Measurements from ENCODE around the gene CXCL1. TPM values are rescaled to one million over a fixed set of nuclear protein-coding genes. Genes with fewer than 3 reads are reported as not detected.

The CXCL1 gene
- total and polyA plus RNA-seq, 2 donors (not counting 3 experiments of a cell fraction or from before 2014, with no cell fraction given), result 20.0 to 26.7 TPM

GRCh38 chr4:73885574-73886267, 16.5 kb downstream of the CXCL1 start:
- H2AFZ ChIP-seq (ENCODE audit: low read depth, low read length), result peak overlapping the region; percentile 31
- POLR2A ChIA-PET, result no interaction called here

More at GRCh38 chr4:73885574-73886267, 16.5 kb downstream of the CXCL1 start:
- Histone ChIP-seq H3K4me2 (ENCODE audit: insufficient read depth, low read length) (no peak overlapping the region), H3K4me1 (ENCODE audit: control insufficient read depth, extremely low read depth, insufficient read depth, low read length) (peaks cover 3% of the 10 kb centered on the region), H3K9me1 (replicated peaks; ENCODE audit: control insufficient read depth, extremely low read depth, insufficient read depth, low read length) (no peaks in the 10 kb centered on the region), H4K20me1 (replicated peaks; ENCODE audit: control insufficient read depth, extremely low read depth, insufficient read depth, low read length) (no peaks in the 10 kb centered on the region), H3K9me3 (replicated peaks; ENCODE audit: control insufficient read depth, insufficient read depth, low read length) (no peaks in the 10 kb centered on the region), H3K4me3 (replicated peaks in 1 of 3; ENCODE audit: insufficient read depth in 1 of 3, low read depth in 1 of 3, low read length in 3 of 3) (no peak overlapping the region), H3K27me3 (ENCODE audit: control insufficient read depth in 2 of 2, insufficient read depth in 2 of 2, low read length in 2 of 2) (no peaks in the 10 kb centered on the region), H3K9ac (replicated peaks; ENCODE audit: extremely low read depth, insufficient read depth, low read length) (no peak overlapping the region), H3K79me2 (ENCODE audit: control insufficient read depth, insufficient read depth, low read length) (no peaks in the 10 kb centered on the region), H3K36me3 (ENCODE audit: control insufficient read depth in 2 of 2, extremely low read depth in 1 of 2, insufficient read depth in 2 of 2, low read length in 2 of 2) (no peaks in the 10 kb centered on the region), H3K27ac (ENCODE audit: insufficient read depth, low read depth, low read length) (no peak overlapping the region)
- FAIRE-seq (no peak), DNase-seq (ENCODE audit: low read depth, low spot score) (no peak)
- BruUV-seq (replicated peaks), result no TSS peak
- dilution Hi-C loops (cut with MboI; ENCODE audit: extremely low pct_ligation_motif_present, low sequenced_read_pairs), result no loop called here
- intact Hi-C loops (cut with micrococcal nuclease), result no loop called here
- TF ChIP-seq JUN (IDR thresholded peaks at IDR 0.05; ENCODE audit: borderline replicate concordance, insufficient read depth, insufficient read length, low read depth) (no peak), FOS (IDR thresholded peaks at IDR 0.05; ENCODE audit: borderline replicate concordance, insufficient read depth, low read length) (no peak), POLR2AphosphoS5 (IDR thresholded peaks at IDR 0.05; ENCODE audit: insufficient read depth, low read depth, low read length) (no peak), POLR2A (IDR thresholded peaks at IDR 0.05; ENCODE audit: low read depth, low read length) (no peak), MYC (IDR thresholded peaks at IDR 0.05; ENCODE audit: low read depth, low read length) (no peak), GATA2 (IDR thresholded peaks at IDR 0.05; ENCODE audit: insufficient read depth, insufficient read length, low read depth, low read length) (no peak), CTCF (IDR thresholded peaks at IDR 0.05; ENCODE audit: extremely low read depth in 1 of 2, insufficient read depth in 1 of 2, low read depth in 1 of 2, low read length in 2 of 2) (no peak), EZH2 (IDR thresholded peaks at IDR 0.05; ENCODE audit: borderline replicate concordance, low read depth, low read length, severe bottlenecking) (no peak)
- TF ChIP-seq, protein P1, sequence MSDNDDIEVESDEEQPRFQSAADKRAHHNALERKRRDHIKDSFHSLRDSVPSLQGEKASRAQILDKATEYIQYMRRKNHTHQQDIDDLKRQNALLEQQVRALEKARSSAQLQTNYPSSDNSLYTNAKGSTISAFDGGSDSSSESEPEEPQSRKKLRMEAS (IDR thresholded peaks at IDR 0.05; ENCODE audit: insufficient read depth, insufficient read length), result no peak
- CTCF ChIA-PET, result interaction anchor here (1.3 kb wide), 1 partner anchor 249 kb away, joined by 4 read pairs; no protein-coding TSS in a partner anchor
